Inferior parietal cortex (tissue), 1 donor: Measurements from ENCODE around the gene BCAP31.
"Not testable (repeated sequence)": the region's sequence is repeated elsewhere in the genome, so short reads cannot be mapped to it uniquely, and the experiment has no call there.

Experiments
- DNase-seq: peaks from one replicate; pipeline ENCODE4 v3.0.0-alpha.2; 2016; ENCODE audit errors: extremely low spot score

BCAP31 gene

GRCh38 chrX:153762626-153763173 lies 38.5 kb upstream of the BCAP31 start:
- no peak for DNase-seq

- no peak for DNase-seq
Measured at GRCh38 chrX:153761863-153762262, 37.7 kb upstream of the BCAP31 start.

- DNase-seq = no peak
Measured at GRCh38 chrX:153755136-153755535, 30.9 kb upstream of the BCAP31 start.

- no peak for DNase-seq
Measured at GRCh38 chrX:153750127-153750774, 26.1 kb upstream of the BCAP31 start.

GRCh38 chrX:153749017-153749416 lies 24.8 kb upstream of the BCAP31 start:
- DNase-seq = not testable (repeated sequence)

GRCh38 chrX:153746991-153747390 lies 22.8 kb upstream of the BCAP31 start:
- DNase-seq = not testable (repeated sequence)

GRCh38 chrX:153746359-153746758 lies 22.2 kb upstream of the BCAP31 start:
- no peak for DNase-seq

- not testable (repeated sequence) for DNase-seq
Measured at GRCh38 chrX:153745067-153745433, 20.9 kb upstream of the BCAP31 start.

GRCh38 chrX:153744210-153745066 lies 20.3 kb upstream of the BCAP31 start:
- DNase-seq = no peak

- DNase-seq = not testable (repeated sequence)
Measured at GRCh38 chrX:153743468-153744209, 19.5 kb upstream of the BCAP31 start.

- not testable (repeated sequence) for DNase-seq
Measured at GRCh38 chrX:153742796-153743467, 18.7 kb upstream of the BCAP31 start.

GRCh38 chrX:153742111-153742510 lies 17.9 kb upstream of the BCAP31 start:
- not testable (repeated sequence) for DNase-seq

- DNase-seq = no peak
Measured at GRCh38 chrX:153741446-153741845, 17.3 kb upstream of the BCAP31 start.

- no peak for DNase-seq
Measured at GRCh38 chrX:153740631-153741222, 16.5 kb upstream of the BCAP31 start.

GRCh38 chrX:153739754-153740486 lies 15.7 kb upstream of the BCAP31 start:
- DNase-seq = no peak

- no peak for DNase-seq
Measured at GRCh38 chrX:153738056-153738605, 13.9 kb upstream of the BCAP31 start.

- DNase-seq = no peak
Measured at GRCh38 chrX:153736871-153737441, 12.8 kb upstream of the BCAP31 start.

GRCh38 chrX:153736071-153736820 lies 12.1 kb upstream of the BCAP31 start:
- DNase-seq = no peak

GRCh38 chrX:153735274-153735673 lies 11.1 kb upstream of the BCAP31 start:
- no peak for DNase-seq
